Lung (tissue), 12 donors: ENCODE measurements around the gene TOP3A. TPM values are rescaled to one million over a fixed set of nuclear protein-coding genes. Genes with fewer than 3 reads are reported as not detected.

Source experiments
- ATAC-seq: fragments of 200-7000 bp; cut with Tn5 transposase; one replicate; pipeline ENCODE4 v1.9.1; 2020; ENCODE audit warnings: moderate number of reproducible peaks; ENCODE audit not compliant: insufficient read depth, low FRiP score
- DNase-seq, 3 donors: peaks; one replicate each; pipeline ENCODE4 v3.0.0-alpha.2; 2013 to 2017
- H3K27ac ChIP-seq, 2 donors: one replicate each; pipeline ENCODE4 v1.5.1; 2013; ENCODE audit warnings: mild to moderate bottlenecking in 2 of 2, moderate library complexity in 2 of 2, control low read depth in 1 of 2, inconsistent platforms in 1 of 2, low read depth in 1 of 2, low read length in 1 of 2
- H3K27me3 ChIP-seq, 3 donors: one replicate each; pipeline ENCODE4 v1.5.1; 2013; ENCODE audit warnings: low read length in 2 of 3; ENCODE audit not compliant: control insufficient read depth in 3 of 3, insufficient read depth in 3 of 3
- H3K36me3 ChIP-seq, 4 donors: one replicate each; pipeline ENCODE4 v1.5.1; 2013; ENCODE audit warnings: low read length in 4 of 4, mild to moderate bottlenecking in 1 of 4, moderate library complexity in 1 of 4; ENCODE audit not compliant: control insufficient read depth in 4 of 4, insufficient read depth in 4 of 4
- H3K4me1 ChIP-seq, 5 donors: one replicate each; pipeline ENCODE4 v1.5.1; 2013; ENCODE audit warnings: low read length in 5 of 5, mild to moderate bottlenecking in 2 of 5, moderate library complexity in 1 of 5; ENCODE audit not compliant: control insufficient read depth in 5 of 5, insufficient read depth in 5 of 5
- H3K4me3 ChIP-seq: one replicate; pipeline ENCODE4 v1.5.1; 2013; ENCODE audit warnings: mild to moderate bottlenecking, control low read depth, moderate library complexity
- H3K9ac ChIP-seq, 2 donors: one replicate each; pipeline ENCODE4 v1.5.1; 2013; ENCODE audit warnings: low read length in 2 of 2, control low read depth in 1 of 2; ENCODE audit not compliant: insufficient read depth in 1 of 2
- H3K9me3 ChIP-seq, 4 donors: one replicate each; pipeline ENCODE4 v1.5.1; 2013; ENCODE audit warnings: low read length in 3 of 4, mild to moderate bottlenecking in 1 of 4, moderate library complexity in 1 of 4; ENCODE audit not compliant: control insufficient read depth in 4 of 4, insufficient read depth in 3 of 4
- WGBS, 2 donors: extraction: QIAGEN DNeasy Blood & Tissue Kit; methylation state at CpG; one replicate each; pipeline ENCODE4 v1.1.7; 2013; 5-methylcytosine and 5-hydroxymethylcytosine counted together
- polyA plus RNA-seq, 2 donors: library from polyadenylated mRNA; stranded (reverse); fragments of 200-250 nt; gene quantifications; one replicate each; pipeline ENCODE4 v1.2.1, GENCODE V29; 2013
- total RNA-seq, 2 donors: library from RNA; depleted of rRNA in 1 of 2; stranded (reverse); fragments of >200 nt in 1 of 2; gene quantifications; one replicate each; pipeline ENCODE4 v1.2.1, GENCODE V29; 2014 to 2021
- TF ChIP-seq, protein P1 (sequence below): IDR thresholded peaks from 2 replicates; pipeline ENCODE4 v1.5.1; 2012; ENCODE audit warnings: mild to moderate bottlenecking; ENCODE audit errors: control extremely low read depth, extremely low read depth
- donor health status: control.
- donor health status: control.
- donor health status: Bipolar disorder and iron deficiency.
- donor health status: healthy.
- donor health status: DM: yes; HTN: yes; CAD: no.

Gene TOP3A
- total and polyA plus RNA-seq, 4 donors, result 14.6 to 41.4 (median 26.8) TPM

DNA sequence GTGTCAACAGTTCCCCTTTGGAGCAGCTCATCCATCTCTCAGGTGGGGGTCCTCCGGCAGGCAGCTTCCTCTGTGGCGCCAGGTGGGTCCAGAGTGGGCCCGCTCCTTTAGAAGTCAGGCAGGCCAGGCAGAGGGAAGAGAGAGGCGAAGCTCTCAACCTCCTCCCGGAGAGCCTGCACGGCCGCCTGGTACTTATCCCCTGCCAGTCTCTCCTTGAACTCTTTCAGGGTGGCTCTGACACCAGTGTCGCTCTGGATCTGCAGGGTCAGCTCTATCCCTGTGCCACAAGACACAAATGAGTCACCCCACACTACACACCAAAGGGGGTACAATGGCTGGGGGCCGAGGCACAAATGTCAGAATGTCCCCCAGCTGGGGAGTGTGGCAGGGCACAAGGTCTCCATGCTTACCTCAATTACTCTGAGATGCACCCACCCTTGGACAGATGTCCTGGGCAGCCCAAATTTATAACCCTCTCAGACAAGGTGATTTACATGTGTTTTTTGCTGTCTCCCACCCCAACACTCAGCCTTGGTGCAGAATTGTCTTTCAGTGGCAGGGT lies 13.9 kb upstream of the TOP3A start:
- Histone ChIP-seq H3K4me3 (no peak overlapping the region), H3K27ac (no peak overlapping the region), H3K27me3 (no peaks in the 10 kb centered on the region), H3K4me1 (no peaks in the 10 kb centered on the region), H3K9me3 (no peaks in the 10 kb centered on the region), H3K36me3 (peaks cover 7 to 48% (median 24%) of the 10 kb centered on the region in 4 donors), H3K9ac (no peak overlapping the region)
- DNase-seq, result no peak
- 89 to 94% methylated on average over 9 of the region's 9 CpGs for WGBS, 2 donors
- no peak for ATAC-seq
- TF ChIP-seq, protein P1, sequence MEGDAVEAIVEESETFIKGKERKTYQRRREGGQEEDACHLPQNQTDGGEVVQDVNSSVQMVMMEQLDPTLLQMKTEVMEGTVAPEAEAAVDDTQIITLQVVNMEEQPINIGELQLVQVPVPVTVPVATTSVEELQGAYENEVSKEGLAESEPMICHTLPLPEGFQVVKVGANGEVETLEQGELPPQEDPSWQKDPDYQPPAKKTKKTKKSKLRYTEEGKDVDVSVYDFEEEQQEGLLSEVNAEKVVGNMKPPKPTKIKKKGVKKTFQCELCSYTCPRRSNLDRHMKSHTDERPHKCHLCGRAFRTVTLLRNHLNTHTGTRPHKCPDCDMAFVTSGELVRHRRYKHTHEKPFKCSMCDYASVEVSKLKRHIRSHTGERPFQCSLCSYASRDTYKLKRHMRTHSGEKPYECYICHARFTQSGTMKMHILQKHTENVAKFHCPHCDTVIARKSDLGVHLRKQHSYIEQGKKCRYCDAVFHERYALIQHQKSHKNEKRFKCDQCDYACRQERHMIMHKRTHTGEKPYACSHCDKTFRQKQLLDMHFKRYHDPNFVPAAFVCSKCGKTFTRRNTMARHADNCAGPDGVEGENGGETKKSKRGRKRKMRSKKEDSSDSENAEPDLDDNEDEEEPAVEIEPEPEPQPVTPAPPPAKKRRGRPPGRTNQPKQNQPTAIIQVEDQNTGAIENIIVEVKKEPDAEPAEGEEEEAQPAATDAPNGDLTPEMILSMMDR, result no peak

- WGBS, 2 donors, result 93 to 94% methylated on average over 10 of the region's 10 CpGs
- H3K27ac ChIP-seq, result no peak overlapping the region
- H3K4me1 ChIP-seq, result no peaks in the 10 kb centered on the region
- H3K27me3 ChIP-seq, result no peaks in the 10 kb centered on the region
- no peak overlapping the region for H3K9ac ChIP-seq
- TF ChIP-seq, protein P1, result no peak
- ATAC-seq, result no peak
- no peak for DNase-seq
- H3K36me3 ChIP-seq, result peaks cover 7 to 54% (median 23%) of the 10 kb centered on the region in 4 donors
- no peak overlapping the region for H3K4me3 ChIP-seq
- no peaks in the 10 kb centered on the region for H3K9me3 ChIP-seq
Observed at GRCh38 chr17:18327556-18327955, 12.8 kb upstream of the TOP3A start.

DNA sequence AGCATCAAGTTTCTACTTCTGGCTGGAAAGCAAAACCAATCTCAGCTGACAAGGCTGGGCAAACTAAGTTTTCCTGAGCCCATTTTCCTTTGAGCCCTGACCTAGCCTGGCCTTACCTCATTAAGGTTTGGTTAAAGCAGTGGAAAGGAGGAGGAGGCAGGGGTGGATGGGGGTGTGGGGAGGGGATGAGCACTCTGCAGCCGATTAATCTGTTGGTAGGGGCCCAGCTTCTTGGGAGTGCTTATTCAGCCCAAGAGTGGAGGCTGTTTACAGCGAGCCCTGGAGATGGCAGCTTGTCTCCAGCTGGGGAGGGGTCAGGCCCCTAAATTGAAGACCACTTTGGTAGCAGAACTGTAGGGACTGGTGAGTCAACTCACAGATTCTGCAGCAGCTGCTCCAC lies 12.3 kb upstream of the TOP3A start:
- no peak overlapping the region for H3K27ac ChIP-seq
- H3K36me3 ChIP-seq, result peaks cover 7 to 52% (median 23%) of the 10 kb centered on the region in 4 donors
- no peaks in the 10 kb centered on the region for H3K27me3 ChIP-seq
- ATAC-seq (no peak), DNase-seq (no peak)
- no peak overlapping the region for H3K4me3 ChIP-seq
- TF ChIP-seq, protein P1, result no peak
- H3K9me3 ChIP-seq, result no peaks in the 10 kb centered on the region
- H3K4me1 ChIP-seq, result no peaks in the 10 kb centered on the region
- WGBS, 2 donors, result 80 to 94% methylated on average over 2 of the region's 2 CpGs
- no peak overlapping the region for H3K9ac ChIP-seq

DNA sequence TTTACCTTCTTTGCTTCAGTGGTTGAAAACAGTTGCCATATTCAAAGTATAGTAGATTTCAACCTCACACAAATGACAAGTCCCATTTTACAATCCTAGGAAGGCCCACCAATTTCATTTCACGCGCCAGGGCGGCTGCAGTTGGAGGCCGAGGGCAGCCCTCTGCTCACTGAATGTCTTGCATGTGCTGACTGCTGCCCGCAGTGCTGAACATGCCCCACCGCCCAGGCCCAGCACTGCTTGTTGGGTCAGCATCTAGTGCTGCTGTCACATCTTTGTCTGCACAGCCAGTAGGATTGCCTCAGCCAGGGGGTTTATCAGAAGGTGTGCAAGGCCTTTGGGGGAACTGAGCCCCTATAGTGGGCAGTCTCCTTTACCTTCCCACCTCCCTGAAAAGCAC lies 11.8 kb upstream of the TOP3A start:
- no peaks in the 10 kb centered on the region for H3K9me3 ChIP-seq
- H3K27ac ChIP-seq, result no peak overlapping the region
- no peak overlapping the region for H3K9ac ChIP-seq
- TF ChIP-seq, protein P1, result no peak
- no peak for ATAC-seq
- no peak for DNase-seq
- no peak overlapping the region for H3K4me3 ChIP-seq
- H3K36me3 ChIP-seq, result peaks cover 7 to 49% (median 23%) of the 10 kb centered on the region in 4 donors
- 95 to 97% methylated on average over 6 of the region's 6 CpGs for WGBS, 2 donors
- no peaks in the 10 kb centered on the region for H3K4me1 ChIP-seq
- no peaks in the 10 kb centered on the region for H3K27me3 ChIP-seq
